Erythroblast (primary cell): Measurements from ENCODE around the gene GMNN.

Source experiments
- DNase-seq, 2 experiments: peaks; one replicate each; lab custom pipeline; 2025; lab: John Stamatoyannopoulos, UW
- GATA1 ChIP-seq: IDR thresholded peaks from 2 replicates; pipeline ENCODE4 v1.6.1; 2011; ENCODE audit warnings: low read depth, mild to moderate bottlenecking, control low read depth, low read length, moderate library complexity
- POLR2A ChIP-seq: IDR thresholded peaks from 2 replicates; pipeline ENCODE4 v1.6.1; 2011; ENCODE audit warnings: mild to moderate bottlenecking, low read length

The GMNN gene

DNA sequence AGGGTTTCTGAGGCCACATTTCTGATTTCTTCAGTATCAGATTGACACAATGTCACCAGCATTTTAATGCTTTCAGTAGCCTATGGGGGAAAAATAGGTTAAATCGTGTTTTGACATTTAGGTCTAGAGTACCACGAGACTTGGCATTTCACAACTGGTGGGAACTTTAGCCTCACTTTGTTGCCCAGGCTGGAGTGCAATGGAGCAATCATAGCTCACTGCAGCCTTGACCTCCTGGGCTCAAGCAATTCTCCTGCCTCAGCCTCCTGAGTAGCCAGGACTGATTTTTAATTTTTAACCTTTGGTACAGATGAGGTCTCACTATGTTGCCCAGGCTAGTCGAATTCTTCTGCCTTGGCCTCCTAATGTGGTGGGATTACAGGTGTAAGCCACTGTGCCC lies 35.0 kb downstream of the GMNN start:
- no peak for DNase-seq
- TF ChIP-seq POLR2A (no peak), GATA1 (no peak)

DNA sequence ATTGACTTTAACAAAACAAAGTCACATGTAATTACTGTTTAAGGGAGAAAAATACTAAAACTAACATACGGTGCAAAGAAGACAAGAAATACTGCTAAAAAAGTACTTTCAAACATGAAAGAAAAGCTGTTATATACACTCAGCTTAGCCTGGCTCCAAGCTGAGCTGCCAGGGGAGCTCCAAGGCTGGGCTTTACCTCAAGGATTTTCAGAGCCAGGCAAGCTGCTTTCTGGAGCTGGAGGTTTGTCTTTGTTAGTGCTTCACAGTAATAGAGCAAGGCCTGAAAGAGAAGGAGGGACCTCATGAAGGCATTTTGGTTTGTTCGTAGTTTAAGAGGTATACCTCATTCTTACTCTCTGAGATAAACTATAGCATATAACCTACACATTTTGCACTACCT lies 43.6 kb downstream of the GMNN start:
- TF ChIP-seq GATA1 (no peak), POLR2A (no peak)
- DNase-seq: no peak

DNA sequence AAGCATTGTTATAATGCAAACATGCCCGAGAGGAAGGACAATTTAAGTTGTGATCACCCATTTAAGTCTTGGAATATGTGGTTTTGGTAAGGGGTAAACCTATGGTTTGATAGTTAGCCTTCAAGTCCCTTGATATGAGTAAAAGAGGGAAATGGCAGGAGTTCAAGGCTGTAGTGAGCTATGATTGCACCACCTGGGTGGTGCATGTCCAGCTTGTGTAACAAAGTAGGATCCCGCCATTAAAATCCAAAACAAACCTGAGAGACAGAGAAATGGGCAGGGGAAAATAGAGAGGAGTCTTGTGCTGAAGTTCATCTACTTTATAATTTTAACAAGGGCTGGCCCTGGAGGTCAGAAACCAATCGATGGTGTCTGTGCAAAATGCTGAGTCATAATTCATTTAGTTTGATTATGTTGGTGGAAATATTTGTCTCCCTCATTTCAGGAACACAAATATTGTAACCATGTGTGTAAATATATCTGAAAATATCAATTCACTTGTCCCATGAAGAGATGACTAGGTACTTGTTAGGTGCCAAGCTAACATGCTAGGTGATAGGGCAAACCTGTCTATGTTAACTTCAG lies 47.2 kb downstream of the GMNN start:
- TF ChIP-seq POLR2A (no peak), GATA1 (no peak)
- DNase-seq: no peak

DNA sequence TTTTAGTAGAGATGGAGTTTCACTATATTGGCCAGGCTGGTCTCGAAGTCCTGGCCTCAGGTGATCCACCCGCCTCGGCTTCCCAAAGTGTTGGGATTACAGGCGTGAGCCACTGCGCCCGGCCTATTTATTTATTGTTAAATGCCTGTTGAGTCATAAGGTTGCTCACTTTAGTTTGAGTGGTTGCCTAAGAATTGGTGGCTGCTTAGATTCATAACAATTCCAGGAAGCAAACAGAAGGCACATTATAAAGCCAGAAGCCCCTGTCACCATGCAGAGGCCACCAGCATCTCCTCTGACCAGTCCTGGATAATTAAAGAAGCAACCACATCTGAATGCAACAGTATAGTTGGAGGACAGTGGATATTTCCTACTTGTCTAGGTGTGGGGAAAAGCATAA lies 48.0 kb downstream of the GMNN start:
- TF ChIP-seq POLR2A: no peak
- no peak for TF ChIP-seq GATA1
- DNase-seq: no peak

DNA sequence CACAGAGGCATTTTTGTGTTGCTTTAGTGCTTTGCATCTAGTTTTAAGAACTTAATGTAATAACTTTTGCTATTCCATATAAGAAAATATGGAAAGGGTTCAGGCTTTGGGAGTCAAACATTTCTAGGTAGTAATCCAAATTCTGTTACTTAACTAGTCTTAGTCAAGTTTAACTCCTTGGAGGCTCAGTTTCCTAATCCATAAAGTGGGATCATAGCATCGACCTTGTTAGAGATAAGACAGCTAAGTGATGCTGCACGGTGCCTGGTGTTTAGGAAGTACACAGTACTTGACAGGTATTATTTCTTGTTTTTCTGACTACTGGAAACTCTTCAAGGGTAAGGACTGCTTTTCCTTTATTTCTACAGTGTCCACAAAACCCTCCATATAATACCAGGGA lies 48.4 kb downstream of the GMNN start:
- DNase-seq: no peak
- TF ChIP-seq GATA1 (no peak), POLR2A (no peak)

DNA sequence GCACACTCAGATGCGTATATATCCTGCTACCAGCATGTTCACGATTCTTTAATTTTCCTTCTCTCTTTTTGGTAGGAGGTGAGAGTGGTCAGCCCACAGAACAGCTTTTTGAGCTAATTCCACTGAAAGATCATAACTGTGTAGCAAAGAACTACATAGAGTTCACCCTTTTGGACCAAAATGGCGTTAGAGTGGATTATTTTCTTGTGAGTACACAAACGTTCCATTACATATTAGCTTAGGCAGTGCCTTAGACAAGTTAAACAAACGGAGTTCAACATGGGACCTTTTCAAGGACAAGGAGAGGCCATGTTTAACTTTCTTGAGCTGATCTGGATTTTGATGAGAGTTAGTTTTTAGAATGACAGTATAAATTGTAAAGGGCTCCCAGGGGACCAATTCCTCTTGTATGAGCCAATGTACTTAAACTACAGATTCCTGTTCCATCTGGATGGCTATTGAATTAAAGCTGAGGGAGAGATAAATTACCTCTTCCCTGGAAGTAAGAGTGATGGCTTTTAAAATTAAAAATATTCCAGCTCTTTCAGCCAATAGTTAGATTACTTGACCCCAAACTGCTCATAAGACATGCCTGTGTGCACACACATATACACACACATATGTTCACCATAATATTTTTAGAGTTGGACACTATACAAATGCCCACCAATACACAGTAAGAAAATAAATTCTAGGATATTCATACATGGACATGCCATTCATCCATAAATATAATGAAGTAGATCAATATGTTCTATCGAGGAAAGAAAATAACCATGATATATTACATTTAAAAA lies 49.6 kb downstream of the GMNN start:
- DNase-seq: no peak
- TF ChIP-seq POLR2A (no peak), GATA1 (no peak)

DNA sequence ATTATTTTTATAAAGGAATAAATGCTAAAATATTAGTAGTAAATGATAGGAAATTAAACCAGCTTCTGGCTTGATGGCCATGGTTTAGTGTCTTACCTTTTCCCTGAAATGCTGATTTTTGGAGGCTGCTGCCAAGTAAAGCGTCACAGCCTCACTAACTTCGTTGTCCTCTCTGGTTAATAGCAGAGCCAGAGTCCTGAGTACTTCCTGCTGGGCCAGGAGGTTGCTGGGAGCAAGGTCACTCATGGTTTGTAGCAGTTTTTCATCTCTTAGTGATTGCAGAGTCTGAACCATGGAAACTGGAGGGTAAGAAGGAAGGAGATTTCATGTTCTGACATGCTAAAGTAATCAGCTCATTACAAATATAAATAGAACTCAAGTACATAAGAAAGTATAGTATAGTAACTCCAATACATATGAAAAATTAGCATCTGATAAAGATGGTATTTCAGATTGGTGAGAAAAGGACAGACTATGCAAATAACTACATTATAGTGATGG lies 50.4 kb downstream of the GMNN start:
- DNase-seq: no peak
- TF ChIP-seq POLR2A (no peak), GATA1 (no peak)

DNA sequence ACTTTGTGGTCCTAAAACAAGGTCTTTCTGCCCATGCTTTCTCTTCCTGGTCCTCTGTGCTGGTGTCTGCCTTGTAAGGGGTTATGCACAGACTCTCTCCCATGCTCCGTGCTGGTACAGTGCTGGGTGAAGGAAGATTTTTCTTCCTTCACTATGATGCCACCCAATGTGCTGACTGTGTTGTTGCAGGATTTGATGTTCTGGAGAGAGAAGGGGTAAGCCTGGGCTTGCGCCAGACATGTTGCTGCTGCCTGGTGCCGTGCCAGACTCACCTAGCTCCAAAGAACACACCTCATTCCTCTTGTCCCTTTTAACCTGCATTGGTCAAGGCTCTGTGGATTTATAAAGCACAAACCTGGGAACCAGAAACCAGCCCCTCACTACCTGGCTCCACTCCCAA lies 52.4 kb downstream of the GMNN start:
- TF ChIP-seq GATA1 (no peak), POLR2A (no peak)
- DNase-seq: no peak

DNA sequence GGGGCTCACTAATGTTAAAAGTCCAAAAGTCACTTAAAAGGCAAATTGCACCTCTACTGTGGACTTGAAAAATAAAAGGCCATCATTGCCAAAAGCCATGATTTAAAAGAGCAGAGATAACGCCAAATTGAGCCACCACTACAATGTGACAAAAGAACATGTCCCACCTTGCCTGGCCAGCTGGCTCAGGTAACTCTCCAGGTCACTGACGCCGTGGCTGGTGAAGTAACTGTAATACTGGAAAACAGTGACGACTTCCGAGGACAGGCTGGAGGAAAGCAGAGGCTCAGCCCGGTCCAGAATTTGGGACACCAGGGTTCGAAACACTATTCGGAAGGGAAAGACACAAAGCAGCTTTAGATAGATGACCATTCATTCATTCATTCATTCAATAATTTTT lies 53.2 kb downstream of the GMNN start:
- DNase-seq: no peak
- no peak for TF ChIP-seq GATA1
- TF ChIP-seq POLR2A: no peak

DNA sequence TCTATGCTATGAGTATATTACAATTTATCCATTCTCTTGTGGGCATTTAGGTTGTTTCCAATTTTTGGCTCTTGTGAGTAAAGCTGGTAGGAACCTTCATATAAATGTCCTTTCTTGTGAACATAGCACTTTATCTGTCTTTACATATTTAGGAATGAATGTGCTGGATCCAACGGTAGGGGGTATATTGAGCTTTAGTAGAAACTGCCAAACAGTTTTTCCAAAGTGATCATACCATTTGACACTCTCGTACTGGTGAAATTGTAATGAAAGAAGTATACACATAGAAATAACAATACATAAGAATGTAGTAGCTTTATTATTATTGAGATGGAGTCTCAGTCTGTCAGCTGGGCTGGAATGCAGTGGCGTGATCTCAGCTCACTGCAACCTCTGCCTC lies 54.9 kb downstream of the GMNN start:
- TF ChIP-seq POLR2A: no peak
- TF ChIP-seq GATA1: no peak
- no peak for DNase-seq

DNA sequence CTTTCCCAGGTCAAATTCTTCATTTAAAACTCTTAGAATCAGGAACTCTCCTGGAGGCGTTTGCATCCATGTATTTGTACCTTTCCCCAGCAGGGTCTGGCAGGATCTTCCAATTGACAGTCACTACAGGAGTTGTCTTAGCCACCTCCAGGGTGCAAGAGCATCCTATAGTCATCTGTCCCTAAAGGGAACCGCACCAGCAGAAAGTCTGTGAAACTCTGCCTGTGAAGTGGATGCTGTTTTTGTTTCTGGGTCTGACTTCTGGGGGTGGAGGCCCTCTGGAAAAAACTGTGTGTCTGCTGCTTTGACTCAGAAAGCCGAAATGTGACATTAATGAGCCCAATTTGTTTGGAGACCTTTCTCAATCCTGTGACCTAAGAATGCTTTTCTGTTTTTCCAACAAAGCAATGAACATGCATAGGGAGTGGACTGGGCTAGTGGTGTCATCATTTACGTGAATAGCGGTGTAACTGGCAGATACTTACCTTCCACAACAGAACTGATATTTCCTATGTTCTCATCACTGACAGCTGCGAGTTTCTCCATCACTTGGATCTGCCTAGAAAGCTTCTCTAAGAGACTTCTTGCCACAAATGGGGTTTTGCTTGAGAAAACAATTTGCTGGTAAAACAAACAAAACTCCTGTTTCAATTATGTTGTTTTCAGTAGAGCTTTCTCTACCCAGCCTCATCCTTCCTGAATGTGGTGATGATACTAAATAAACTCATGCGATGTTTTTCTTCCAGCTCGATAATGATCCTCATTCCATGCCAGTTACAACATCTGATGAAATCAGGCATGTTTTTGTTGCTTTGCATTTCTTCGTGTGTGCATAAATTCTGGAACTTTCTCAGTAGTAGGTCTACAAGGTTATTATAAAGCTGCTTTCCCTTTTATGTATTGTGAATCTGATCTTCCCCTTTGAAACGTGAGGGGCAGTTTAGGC lies 57.3 kb downstream of the GMNN start:
- no peak for DNase-seq
- TF ChIP-seq POLR2A (no peak), GATA1 (no peak)

DNA sequence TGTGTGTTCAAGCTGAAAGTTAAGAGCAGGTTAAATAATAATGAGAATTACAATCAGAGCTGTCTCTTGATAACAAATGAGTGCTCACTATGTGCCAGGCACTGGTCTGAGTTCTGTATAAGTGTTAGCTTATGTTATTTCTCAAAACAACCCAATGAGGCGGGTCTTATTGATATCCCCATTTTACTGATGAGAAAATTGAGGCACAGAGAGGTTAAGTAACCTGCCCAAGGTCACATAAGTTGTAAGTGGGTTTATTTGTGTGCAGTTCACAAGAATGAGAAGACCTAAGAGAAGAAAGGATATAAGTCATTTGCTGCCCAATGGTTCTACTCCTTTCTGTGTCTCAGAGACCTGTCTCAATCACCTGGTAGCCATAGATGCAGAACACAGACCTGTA lies 58.1 kb downstream of the GMNN start:
- DNase-seq: no peak
- TF ChIP-seq POLR2A (no peak), GATA1 (no peak)

DNA sequence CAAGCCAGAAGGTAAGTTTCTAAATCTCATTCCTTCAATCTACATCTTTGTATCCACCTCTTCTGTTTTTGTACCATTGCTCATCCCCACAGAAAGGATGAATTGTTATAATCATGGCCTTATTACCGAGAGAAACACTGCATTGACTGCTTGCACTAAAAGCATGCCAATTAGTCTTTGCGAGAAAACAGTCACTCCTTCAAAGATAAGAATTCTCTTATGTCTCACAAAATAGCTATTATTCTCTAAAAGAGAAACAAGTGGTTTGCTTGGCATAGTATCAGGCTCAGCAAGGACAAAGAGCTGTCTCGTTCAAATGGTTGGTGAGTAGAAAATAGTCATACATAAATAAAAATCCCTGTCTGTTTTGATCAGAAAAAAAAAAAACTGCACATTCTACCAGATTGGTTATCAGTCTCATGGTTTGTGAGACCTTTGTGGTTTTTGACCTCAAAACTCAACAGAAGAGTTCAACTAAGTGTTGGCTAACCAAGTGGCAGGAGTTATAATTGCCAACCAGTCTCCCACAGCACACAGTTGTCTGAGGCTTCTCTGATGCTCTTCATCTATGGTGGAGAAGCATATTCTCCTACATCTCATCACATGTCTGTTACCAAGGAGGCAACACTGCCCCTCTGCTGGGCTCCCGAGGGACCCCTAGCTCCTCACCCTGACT lies 59.1 kb downstream of the GMNN start:
- no peak for DNase-seq
- TF ChIP-seq GATA1: no peak
- no peak for TF ChIP-seq POLR2A
